A549 treated with Hydrocortisone at 1 μM for 4 hours (cell line): ENCODE data around the gene LRP3. TPM values are rescaled to one million over a fixed set of nuclear protein-coding genes. Genes with fewer than 3 reads are reported as not detected.

Experiments
- total RNA-seq: library from RNA; stranded (reverse); fragments of 200-300 nt; extraction: Qiagen RNA extraction; gene quantifications from 5 replicates; pipeline ENCODE4 v1.2.3, GENCODE V29; 2022

LRP3 gene, protein sequence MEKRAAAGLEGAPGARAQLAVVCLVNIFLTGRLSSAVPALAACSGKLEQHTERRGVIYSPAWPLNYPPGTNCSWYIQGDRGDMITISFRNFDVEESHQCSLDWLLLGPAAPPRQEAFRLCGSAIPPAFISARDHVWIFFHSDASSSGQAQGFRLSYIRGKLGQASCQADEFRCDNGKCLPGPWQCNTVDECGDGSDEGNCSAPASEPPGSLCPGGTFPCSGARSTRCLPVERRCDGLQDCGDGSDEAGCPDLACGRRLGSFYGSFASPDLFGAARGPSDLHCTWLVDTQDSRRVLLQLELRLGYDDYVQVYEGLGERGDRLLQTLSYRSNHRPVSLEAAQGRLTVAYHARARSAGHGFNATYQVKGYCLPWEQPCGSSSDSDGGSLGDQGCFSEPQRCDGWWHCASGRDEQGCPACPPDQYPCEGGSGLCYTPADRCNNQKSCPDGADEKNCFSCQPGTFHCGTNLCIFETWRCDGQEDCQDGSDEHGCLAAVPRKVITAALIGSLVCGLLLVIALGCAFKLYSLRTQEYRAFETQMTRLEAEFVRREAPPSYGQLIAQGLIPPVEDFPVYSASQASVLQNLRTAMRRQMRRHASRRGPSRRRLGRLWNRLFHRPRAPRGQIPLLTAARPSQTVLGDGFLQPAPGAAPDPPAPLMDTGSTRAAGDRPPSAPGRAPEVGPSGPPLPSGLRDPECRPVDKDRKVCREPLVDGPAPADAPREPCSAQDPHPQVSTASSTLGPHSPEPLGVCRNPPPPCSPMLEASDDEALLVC
- total RNA-seq = 34.3 to 52.9 TPM (median 50.7 TPM) in 5 replicates

DNA sequence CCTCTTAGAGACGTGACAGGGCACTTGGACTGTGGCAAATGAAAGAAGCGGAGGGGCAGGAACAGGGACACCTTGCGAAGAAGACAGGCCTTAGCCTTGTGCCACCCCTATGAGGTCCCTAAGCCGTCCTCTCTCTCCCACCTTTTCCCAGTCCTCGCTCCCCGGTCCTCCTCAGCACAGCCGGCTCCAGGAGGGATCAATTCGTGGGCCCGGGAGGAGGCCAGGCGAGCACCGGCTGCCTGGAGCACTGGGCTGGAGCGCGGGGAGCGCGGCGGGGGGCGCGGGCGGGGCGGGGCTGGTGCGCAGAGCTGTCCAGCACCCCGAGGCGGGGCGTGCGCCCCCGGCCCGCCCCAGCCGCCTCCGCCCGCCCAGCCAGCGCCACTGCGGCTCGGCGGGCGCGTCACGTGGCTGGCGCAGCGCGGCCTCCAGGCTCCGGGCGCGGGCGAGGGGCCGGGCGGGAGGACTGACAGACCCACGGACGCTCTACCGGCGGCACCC is at the start of gene LRP3:
Gene LRP3, plus strand, starts transcription at position 466 of the 498 bp plus-strand sequence. CDS start 456 bp downstream, outside the sequence.

DNA sequence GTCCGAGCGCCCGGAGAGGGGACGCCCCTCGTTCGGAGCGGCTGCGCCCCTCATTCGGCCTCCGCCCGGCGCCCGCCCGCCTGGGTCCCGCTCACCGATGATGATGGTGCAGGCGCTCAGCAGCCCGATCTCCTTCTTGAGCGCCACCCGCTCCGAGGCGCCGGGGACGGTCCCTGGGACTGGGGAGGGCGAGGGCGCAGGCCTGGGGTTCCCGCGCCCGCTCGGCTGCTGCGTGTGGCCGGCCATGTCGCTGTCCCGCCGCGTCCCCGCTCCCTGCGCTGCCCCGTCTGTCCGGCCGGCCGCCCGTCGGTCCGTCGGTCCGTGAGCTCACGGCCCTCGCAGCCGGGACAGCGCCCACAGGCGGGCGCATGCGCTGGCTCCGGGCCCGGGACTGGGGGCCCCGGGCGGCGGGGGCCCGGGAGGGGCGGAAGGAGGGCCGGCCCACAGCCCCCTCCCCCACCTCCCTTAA is 31.4 kb downstream of the LRP3 start, which contains the start of gene SLC7A10:
Gene SLC7A10, minus strand, starts transcription at position 393 of the 469 bp plus-strand sequence. Its CDS starts 147 bp downstream, at position 246.

Other genes starting within 250 kb of the LRP3 start
- gene CEP89, start 222.4 kb upstream of the LRP3 start, total RNA-seq = 39.8 to 48.7 TPM (median 45.8 TPM) in 5 replicates
- gene FAAP24, start 222.1 kb upstream of the LRP3 start, total RNA-seq = 14.2 to 16.0 TPM (median 15.3 TPM) in 5 replicates
- 40.4 to 53.6 TPM (median 46.2 TPM) in 5 replicates for gene RHPN2, start 129.4 kb upstream of the LRP3 start, total RNA-seq
- gene GPATCH1, start 113.1 kb upstream of the LRP3 start, total RNA-seq = 12.8 to 15.2 TPM (median 13.4 TPM) in 5 replicates
- 0.16 TPM in 1 of 5 replicates, not detected in the others for gene WDR88, start 62.2 kb upstream of the LRP3 start, total RNA-seq
- gene SLC7A10, start 31.5 kb downstream of the LRP3 start, total RNA-seq = 0.08 to 0.15 TPM in 2 of 5 replicates, not detected in the others
- 6.1 to 9.8 TPM (median 8.2 TPM) in 5 replicates for gene CEBPA, start 108.2 kb downstream of the LRP3 start, total RNA-seq
- 36.9 to 44.1 TPM (median 40.5 TPM) in 5 replicates for gene CEBPG, start 179.4 kb downstream of the LRP3 start, total RNA-seq